HG02870 (cell line): ENCODE measurements around the gene NSD2.
"Not testable (repeated sequence)": the region's sequence is repeated elsewhere in the genome, so short reads cannot be mapped to it uniquely, and the experiment has no call there.

Experiments used
- ATAC-seq: cut with Tn5 transposase; IDR thresholded peaks from one replicate; pipeline ENCODE4 v1.9.1; 2021; ENCODE audit warnings: mild to moderate bottlenecking, moderate library complexity; ENCODE audit not compliant: unreplicated experiment

The NSD2 gene

GRCh38 chr4:2031161-2031560 lies 160.0 kb downstream of the NSD2 start:
- not testable (repeated sequence) for ATAC-seq
